Keratinocyte (primary cell): ENCODE data around the gene STK24.

Experiments used
- EZH2 ChIP-seq: IDR thresholded peaks from one replicate; pipeline ENCODE4 v1.6.1; 2012; ENCODE audit warnings: inconsistent platforms, mild to moderate bottlenecking, low read length, moderate library complexity
- TF ChIP-seq, protein P1 (sequence below), 3 experiments: IDR thresholded peaks in 1 of 3; conservative IDR thresholded peaks in 1 of 3; optimal IDR thresholded peaks in 1 of 3; 2 replicates in 2 of 3; 3 replicates in 1 of 3; pipeline versions ENCODE3 to v1.5.1; 2011; ENCODE audit warnings: low read length in 3 of 3, mild to moderate bottlenecking in 3 of 3, moderate library complexity in 2 of 3, control low read depth in 1 of 3, inconsistent platforms in 1 of 3; ENCODE audit not compliant: insufficient read depth in 2 of 3; ENCODE audit errors: extremely low read depth in 1 of 3

DNA sequence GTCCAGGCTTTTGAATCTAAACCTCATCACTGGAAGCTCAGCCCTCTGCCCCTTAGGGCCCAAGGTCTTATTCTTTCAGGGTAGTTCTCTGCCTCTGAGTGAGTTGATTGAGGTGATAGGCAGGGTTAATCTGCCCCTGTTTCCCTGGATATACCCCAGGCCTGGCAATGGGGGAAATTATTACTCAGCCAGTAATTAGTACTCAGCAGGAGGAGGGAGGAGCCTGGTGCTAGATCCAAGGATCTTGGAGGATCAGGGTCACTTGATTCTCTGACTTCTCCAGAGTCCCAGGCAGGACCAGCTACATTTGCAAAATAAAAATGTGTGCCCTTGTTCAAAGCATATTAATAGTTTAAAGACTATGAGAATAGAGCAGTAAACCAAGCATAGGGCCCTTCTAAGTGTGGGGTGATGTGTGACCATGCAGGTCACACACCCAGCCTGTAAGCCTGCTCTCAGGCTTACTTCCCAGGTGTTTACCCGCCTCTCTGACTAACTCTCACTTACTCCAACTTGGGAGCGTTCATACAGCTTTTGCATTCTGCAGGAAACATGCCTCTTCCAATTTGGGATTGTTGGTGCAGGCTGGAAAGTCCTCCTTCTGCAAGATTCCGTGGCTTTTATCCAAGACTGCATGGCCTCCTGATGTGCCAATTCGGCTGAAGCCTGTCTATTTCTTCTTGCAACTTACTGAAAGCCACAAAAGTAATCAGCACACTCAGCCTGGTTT, 7.9 kb upstream of the STK24 start:
- TF ChIP-seq, protein P1, sequence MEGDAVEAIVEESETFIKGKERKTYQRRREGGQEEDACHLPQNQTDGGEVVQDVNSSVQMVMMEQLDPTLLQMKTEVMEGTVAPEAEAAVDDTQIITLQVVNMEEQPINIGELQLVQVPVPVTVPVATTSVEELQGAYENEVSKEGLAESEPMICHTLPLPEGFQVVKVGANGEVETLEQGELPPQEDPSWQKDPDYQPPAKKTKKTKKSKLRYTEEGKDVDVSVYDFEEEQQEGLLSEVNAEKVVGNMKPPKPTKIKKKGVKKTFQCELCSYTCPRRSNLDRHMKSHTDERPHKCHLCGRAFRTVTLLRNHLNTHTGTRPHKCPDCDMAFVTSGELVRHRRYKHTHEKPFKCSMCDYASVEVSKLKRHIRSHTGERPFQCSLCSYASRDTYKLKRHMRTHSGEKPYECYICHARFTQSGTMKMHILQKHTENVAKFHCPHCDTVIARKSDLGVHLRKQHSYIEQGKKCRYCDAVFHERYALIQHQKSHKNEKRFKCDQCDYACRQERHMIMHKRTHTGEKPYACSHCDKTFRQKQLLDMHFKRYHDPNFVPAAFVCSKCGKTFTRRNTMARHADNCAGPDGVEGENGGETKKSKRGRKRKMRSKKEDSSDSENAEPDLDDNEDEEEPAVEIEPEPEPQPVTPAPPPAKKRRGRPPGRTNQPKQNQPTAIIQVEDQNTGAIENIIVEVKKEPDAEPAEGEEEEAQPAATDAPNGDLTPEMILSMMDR (optimal IDR thresholded peaks at IDR 0.05 in 1 of 3, IDR thresholded peaks at IDR 0.05 in 1 of 3, conservative IDR thresholded peaks at IDR 0.05 in 1 of 3; ENCODE audit: extremely low read depth in 1 of 3, insufficient read depth in 2 of 3, low read length in 3 of 3) = no peak
- TF ChIP-seq EZH2 = no peak
